ENCODE results near the gene CDH12.
"Not testable (repeated sequence)": the region's sequence is repeated elsewhere in the genome, so short reads cannot be mapped to it uniquely, and the experiment has no call there.

GRCh38 chr5:22165931-22166330, 687.2 kb downstream of the CDH12 start:
- not testable (repeated sequence) for TF ChIP-seq CTCF, EP300 (IDR thresholded peaks at IDR 0.05)

Measured in ovary (tissue), 3 donors.